UCSD-AML1 (cell line): ENCODE measurements around the gene MACROD2.

Source experiments
- DNase-seq: peaks from one replicate; lab custom pipeline; 2025; ENCODE audit not compliant: unreplicated experiment; lab: John Stamatoyannopoulos, UW

Gene MACROD2

GRCh38 chr20:14838663-14839628, 843.6 kb downstream of the MACROD2 start:
- DNase-seq = no peak

GRCh38 chr20:14845199-14846160, 850.2 kb downstream of the MACROD2 start:
- DNase-seq = no peak

GRCh38 chr20:14848806-14849205, 853.5 kb downstream of the MACROD2 start:
- DNase-seq = no peak

- DNase-seq = no peak
These were observed 857.8 kb downstream of the MACROD2 start for GRCh38 chr20:14853079-14853478.

DNA sequence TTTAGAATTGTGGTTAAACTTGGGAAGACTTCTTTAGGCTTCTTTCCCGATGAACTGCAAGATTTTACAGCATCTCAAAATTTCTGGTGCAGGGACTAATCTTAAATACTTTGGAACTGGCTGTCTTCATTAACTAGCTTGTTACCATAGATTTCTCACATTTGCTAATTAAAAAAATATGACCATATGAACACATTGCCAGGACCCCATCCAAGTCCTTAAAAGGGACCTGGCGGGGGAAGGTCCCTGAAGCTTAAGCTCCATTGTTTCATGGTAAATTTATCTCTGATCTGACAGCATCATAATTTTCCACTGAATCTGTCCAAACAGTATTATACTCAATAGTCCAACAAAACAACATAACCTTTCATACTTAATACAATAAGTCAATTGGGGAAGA, 859.9 kb downstream of the MACROD2 start:
- DNase-seq = no peak

GRCh38 chr20:14859627-14860026, 864.3 kb downstream of the MACROD2 start:
- no peak for DNase-seq

- DNase-seq = no peak
These were observed 865.1 kb downstream of the MACROD2 start for GRCh38 chr20:14860410-14860814.

DNA sequence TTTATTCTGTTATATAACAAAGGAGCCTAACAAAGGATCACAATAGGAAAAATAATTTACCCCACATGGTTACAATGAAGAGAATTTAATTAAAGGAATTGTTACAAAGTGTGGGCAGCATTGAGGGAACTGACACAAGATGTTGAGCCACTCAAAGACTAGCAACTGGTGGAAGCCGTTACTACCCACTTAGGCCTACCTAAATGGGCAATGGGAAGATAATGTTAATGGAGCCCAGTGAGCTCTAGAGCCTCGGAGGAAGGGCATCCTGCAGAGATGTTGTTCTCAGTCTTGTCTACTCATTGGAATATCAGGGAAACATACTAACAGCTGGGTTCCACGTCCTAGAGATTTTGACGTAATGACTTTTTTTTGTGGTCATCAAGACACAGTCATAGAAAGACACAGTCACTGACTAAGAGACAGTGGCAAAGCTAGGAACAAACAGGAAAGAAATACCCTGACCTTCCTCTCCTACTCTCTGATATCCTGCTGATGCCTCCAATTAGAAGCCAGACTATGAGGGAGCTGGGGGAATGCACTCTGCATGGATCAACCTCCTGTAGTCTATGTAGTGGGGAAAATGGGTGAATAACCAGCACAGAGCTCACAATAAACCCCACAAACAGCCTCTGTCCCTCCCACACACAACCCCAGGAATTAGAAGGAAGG, 865.8 kb downstream of the MACROD2 start:
- no peak for DNase-seq

- no peak for DNase-seq
These were observed 869.9 kb downstream of the MACROD2 start for GRCh38 chr20:14865169-14865568.

- DNase-seq = no peak
These were observed 870.4 kb downstream of the MACROD2 start for GRCh38 chr20:14865731-14866130.

- DNase-seq = no peak
These were observed 871.7 kb downstream of the MACROD2 start for GRCh38 chr20:14866841-14867514.

- no peak for DNase-seq
These were observed 882.1 kb downstream of the MACROD2 start for GRCh38 chr20:14877301-14878028.

DNA sequence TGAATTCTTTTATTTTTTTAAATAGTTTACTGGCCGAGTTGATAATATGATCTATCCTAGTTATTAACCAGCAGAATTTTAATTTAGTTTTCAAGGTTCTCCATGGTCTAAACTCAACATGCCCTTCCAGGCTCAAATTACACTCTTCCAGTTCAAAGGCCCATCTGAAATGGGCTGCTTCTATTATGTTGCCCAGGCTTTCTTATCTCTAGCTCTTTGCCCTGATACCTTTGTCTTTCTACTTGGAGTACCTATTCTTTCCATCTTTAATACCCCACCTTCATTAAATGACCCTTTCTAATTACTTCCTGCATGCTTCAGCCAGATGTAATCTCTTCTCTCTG, 883.3 kb downstream of the MACROD2 start:
- no peak for DNase-seq

DNA sequence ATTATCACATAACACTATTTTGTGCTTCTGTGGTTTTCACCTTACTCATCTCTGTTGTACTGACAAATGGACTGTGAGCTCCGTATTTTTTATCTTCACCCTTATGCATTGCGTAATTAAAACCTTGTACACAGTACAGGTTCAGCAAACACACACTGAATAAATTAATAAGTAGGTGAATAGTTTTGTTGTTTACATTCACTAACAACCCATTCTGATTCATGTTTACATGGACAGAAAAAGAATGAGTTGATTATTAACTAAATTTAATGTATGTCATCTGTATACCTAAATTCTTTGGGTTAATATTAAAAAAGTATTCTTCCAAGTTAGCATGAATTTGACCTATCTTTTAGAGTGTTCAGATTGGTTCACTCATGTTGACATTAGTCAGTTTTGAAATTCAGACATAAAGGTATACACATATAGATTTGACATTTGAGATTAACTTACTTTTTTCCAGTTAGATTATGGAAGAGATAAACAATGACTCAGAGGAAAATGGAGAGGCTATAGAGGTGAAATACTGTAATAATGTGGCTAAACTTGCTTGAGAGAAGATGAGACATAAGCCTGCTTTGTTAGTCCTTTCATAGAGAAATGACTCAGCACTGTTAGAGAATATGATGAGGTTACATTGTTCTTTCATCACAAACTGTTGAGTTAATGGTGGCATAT, 883.8 kb downstream of the MACROD2 start:
- no peak for DNase-seq

DNA sequence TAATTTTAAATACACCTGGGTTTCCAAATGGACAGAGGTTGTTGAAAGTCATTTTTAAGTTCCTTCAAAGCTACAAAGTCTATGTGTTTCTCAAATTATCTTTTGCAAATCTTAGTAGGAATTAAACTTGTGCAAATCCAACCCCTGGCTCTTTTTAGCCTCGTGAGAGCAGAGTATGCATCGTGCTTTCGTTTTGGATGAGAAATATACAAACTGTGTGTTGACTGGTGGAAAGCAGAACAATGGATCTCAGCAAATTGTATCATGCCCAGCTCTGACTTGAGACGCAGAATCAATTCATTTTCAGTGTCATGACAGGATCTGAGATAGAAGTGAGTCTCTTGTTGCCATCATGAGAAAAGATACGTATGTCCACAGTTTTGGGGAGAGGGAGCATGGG, 884.5 kb downstream of the MACROD2 start:
- DNase-seq = no peak

GRCh38 chr20:14881518-14881917, 886.2 kb downstream of the MACROD2 start:
- DNase-seq = no peak

- DNase-seq = no peak
These were observed 886.8 kb downstream of the MACROD2 start for GRCh38 chr20:14882157-14882556.

- no peak for DNase-seq
These were observed 887.5 kb downstream of the MACROD2 start for GRCh38 chr20:14882846-14883245.

DNA sequence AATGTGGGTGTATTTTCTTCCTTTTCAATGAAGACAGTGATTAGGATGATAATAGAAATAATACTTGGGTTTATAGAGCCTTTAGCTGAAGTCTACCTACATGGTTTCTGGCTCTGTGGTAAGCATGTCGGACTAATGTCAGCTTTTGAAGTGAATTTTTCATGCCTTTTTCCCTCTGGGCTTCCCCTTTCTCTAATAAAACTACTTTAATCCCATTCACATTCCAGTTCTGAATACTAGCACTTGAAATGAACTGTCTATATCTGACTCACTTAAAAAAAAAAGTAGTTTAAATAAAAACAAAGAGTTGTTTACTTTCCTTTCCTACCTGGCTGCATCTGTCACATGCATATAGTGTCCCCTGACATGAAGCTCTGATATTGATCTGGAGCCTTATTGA, 888.0 kb downstream of the MACROD2 start:
- DNase-seq = no peak
